Natural killer cell treated with Interleukin-12 subunit alpha and Interleukin-12 subunit beta and Interleukin-15 and Interleukin-18, amount 100 ng/mL, for 72 hours (primary cell): ENCODE measurements around the gene CRABP1. TPM values are rescaled to one million over a fixed set of nuclear protein-coding genes. Genes with fewer than 3 reads are reported as not detected.

ENCODE experiments used
- ATAC-seq, 2 donors: fragments of 150-1000 bp; cut with Tn5 transposase in 1 of 2; sonication (Bioruptor Pico), chemical (Tn5 transposase) in 1 of 2; 2 replicates each; pipeline ENCODE4 v1.10.0; 2021
- DNase-seq: peaks from one replicate; pipeline ENCODE4 v3.0.0; 2022; ENCODE audit warnings: low spot score
- H3K27ac Mint-ChIP-seq, 2 donors: 1 replicate in 1 of 2; 2 replicates in 1 of 2; pipeline ENCODE4 v1.8.0; 2022; ENCODE audit warnings: mixed read lengths in 2 of 2, mild to moderate bottlenecking in 1 of 2, moderate library complexity in 1 of 2
- H3K27me3 Mint-ChIP-seq, 2 donors: 1 replicate in 1 of 2; 2 replicates in 1 of 2; pipeline ENCODE4 v1.8.0; 2022; ENCODE audit warnings: mixed read lengths in 2 of 2
- H3K36me3 Mint-ChIP-seq: one replicate; pipeline ENCODE4 v1.8.0; 2022; ENCODE audit warnings: mixed read lengths
- H3K4me1 Mint-ChIP-seq, 2 donors: 1 replicate in 1 of 2; 2 replicates in 1 of 2; pipeline ENCODE4 v1.8.0; 2022; ENCODE audit warnings: low read depth in 2 of 2, mixed read lengths in 2 of 2, mild to moderate bottlenecking in 1 of 2
- H3K4me3 Mint-ChIP-seq: one replicate; pipeline ENCODE4 v1.8.0; 2022; ENCODE audit warnings: mixed read lengths
- H3K9me3 Mint-ChIP-seq: 2 replicates; pipeline ENCODE4 v1.8.0; 2022; ENCODE audit warnings: mixed read lengths
- total RNA-seq, 2 donors: library from RNA; stranded (reverse); gene quantifications; one replicate each; pipeline ENCODE4 v1.2.3, GENCODE V29; 2022

Gene CRABP1
- total RNA-seq, 2 donors from 2014 or later, result not detected

GRCh38 chr15:78387246-78388037 is 47.3 kb downstream of the CRABP1 start:
- H3K27ac Mint-ChIP-seq, result no peak overlapping the region
- H3K4me1 Mint-ChIP-seq, result no peaks in the 10 kb centered on the region
- no peak overlapping the region for H3K4me3 Mint-ChIP-seq
- peaks cover 32 to 47% of the 10 kb centered on the region in 2 donors for H3K27me3 Mint-ChIP-seq
- DNase-seq (no peak), ATAC-seq (no peak)
- no peaks in the 10 kb centered on the region for H3K36me3 Mint-ChIP-seq
- no peaks in the 10 kb centered on the region for H3K9me3 Mint-ChIP-seq

- no peaks in the 10 kb centered on the region for H3K9me3 Mint-ChIP-seq
- H3K27ac Mint-ChIP-seq, result no peak overlapping the region
- no peaks in the 10 kb centered on the region for H3K36me3 Mint-ChIP-seq
- no peak overlapping the region for H3K4me3 Mint-ChIP-seq
- DNase-seq, result no peak
- no peak for ATAC-seq
- H3K4me1 Mint-ChIP-seq, result no peaks in the 10 kb centered on the region
- peaks cover 30 to 35% of the 10 kb centered on the region in 2 donors for H3K27me3 Mint-ChIP-seq
Observed at GRCh38 chr15:78388865-78389264, 48.7 kb downstream of the CRABP1 start.

- no peak for DNase-seq
- H3K4me3 Mint-ChIP-seq, result no peak overlapping the region
- H3K27ac Mint-ChIP-seq, result no peak overlapping the region
- H3K4me1 Mint-ChIP-seq, result no peaks in the 10 kb centered on the region
- peaks cover 28 to 31% of the 10 kb centered on the region in 2 donors for H3K27me3 Mint-ChIP-seq
- ATAC-seq, result no peak
- H3K9me3 Mint-ChIP-seq, result no peaks in the 10 kb centered on the region
- H3K36me3 Mint-ChIP-seq, result no peaks in the 10 kb centered on the region
Observed at GRCh38 chr15:78389322-78389721, 49.2 kb downstream of the CRABP1 start.

- H3K27me3 Mint-ChIP-seq, result peaks cover 27 to 30% of the 10 kb centered on the region in 2 donors
Observed at GRCh38 chr15:78389738-78390137, 49.6 kb downstream of the CRABP1 start.

GRCh38 chr15:78390242-78390641 is 50.1 kb downstream of the CRABP1 start:
- H3K9me3 Mint-ChIP-seq, result no peaks in the 10 kb centered on the region
- no peak for ATAC-seq

More at GRCh38 chr15:78389738-78390137, 49.6 kb downstream of the CRABP1 start:
- no peaks in the 10 kb centered on the region for H3K4me1 Mint-ChIP-seq
- no peak overlapping the region for H3K4me3 Mint-ChIP-seq
- ATAC-seq (no peak), DNase-seq (no peak)
- H3K27ac Mint-ChIP-seq, result no peak overlapping the region
- no peaks in the 10 kb centered on the region for H3K9me3 Mint-ChIP-seq
- H3K36me3 Mint-ChIP-seq, result no peaks in the 10 kb centered on the region

GRCh38 chr15:78390826-78391225 is 50.7 kb downstream of the CRABP1 start:
- H3K4me3 Mint-ChIP-seq, result no peak overlapping the region
- ATAC-seq, result no peak

More at GRCh38 chr15:78390242-78390641, 50.1 kb downstream of the CRABP1 start:
- Mint-ChIP-seq H3K27ac (no peak overlapping the region), H3K27me3 (peaks cover 22 to 24% of the 10 kb centered on the region in 2 donors), H3K36me3 (no peaks in the 10 kb centered on the region), H3K4me3 (no peak overlapping the region), H3K4me1 (no peaks in the 10 kb centered on the region)
- DNase-seq, result no peak

GRCh38 chr15:78391781-78392180 is 51.6 kb downstream of the CRABP1 start:
- peaks cover 0 to 5% of the 10 kb centered on the region in 2 donors for H3K4me1 Mint-ChIP-seq
- no peaks in the 10 kb centered on the region for H3K9me3 Mint-ChIP-seq
- ATAC-seq (no peak), DNase-seq (no peak)
- peaks cover 10 to 17% of the 10 kb centered on the region in 2 donors for H3K27me3 Mint-ChIP-seq
- H3K27ac Mint-ChIP-seq, result no peak overlapping the region
- H3K36me3 Mint-ChIP-seq, result no peaks in the 10 kb centered on the region
- H3K4me3 Mint-ChIP-seq, result no peak overlapping the region

More at GRCh38 chr15:78390826-78391225, 50.7 kb downstream of the CRABP1 start:
- Mint-ChIP-seq H3K4me1 (no peaks in the 10 kb centered on the region), H3K27me3 (peaks cover 17 to 19% of the 10 kb centered on the region in 2 donors), H3K36me3 (no peaks in the 10 kb centered on the region), H3K9me3 (no peaks in the 10 kb centered on the region), H3K27ac (no peak overlapping the region)
- DNase-seq, result no peak

- H3K27ac Mint-ChIP-seq, result no peak overlapping the region
- H3K4me1 Mint-ChIP-seq, result peaks cover 0 to 9% of the 10 kb centered on the region in 2 donors
- no peak overlapping the region for H3K4me3 Mint-ChIP-seq
- no peaks in the 10 kb centered on the region for H3K36me3 Mint-ChIP-seq
- peak in 1 of 2 donors; percentile 39 for ATAC-seq
- DNase-seq, result no peak
- H3K27me3 Mint-ChIP-seq, result peaks cover 10 to 15% of the 10 kb centered on the region in 2 donors
- no peaks in the 10 kb centered on the region for H3K9me3 Mint-ChIP-seq
Observed at GRCh38 chr15:78392430-78392829, 52.3 kb downstream of the CRABP1 start.

GRCh38 chr15:78393137-78393536 is 53.0 kb downstream of the CRABP1 start:
- Mint-ChIP-seq H3K27ac (no peak overlapping the region), H3K36me3 (no peaks in the 10 kb centered on the region), H3K4me1 (peaks cover 0 to 14% of the 10 kb centered on the region in 2 donors), H3K27me3 (peaks cover 9 to 10% of the 10 kb centered on the region in 2 donors), H3K9me3 (no peaks in the 10 kb centered on the region), H3K4me3 (no peak overlapping the region)
- ATAC-seq (no peak), DNase-seq (no peak)

GRCh38 chr15:78394026-78394425 is 53.9 kb downstream of the CRABP1 start:
- no peak overlapping the region for H3K27ac Mint-ChIP-seq
- DNase-seq (no peak), ATAC-seq (no peak)
- H3K4me3 Mint-ChIP-seq, result no peak overlapping the region
- H3K36me3 Mint-ChIP-seq, result no peaks in the 10 kb centered on the region
- no peaks in the 10 kb centered on the region for H3K9me3 Mint-ChIP-seq
- peaks cover 0 to 15% of the 10 kb centered on the region in 2 donors for H3K4me1 Mint-ChIP-seq
- H3K27me3 Mint-ChIP-seq, result peaks cover 9 to 10% of the 10 kb centered on the region in 2 donors

GRCh38 chr15:78394981-78395616 is 54.9 kb downstream of the CRABP1 start:
- Mint-ChIP-seq H3K27ac (no peak overlapping the region), H3K4me1 (peaks cover 0 to 15% of the 10 kb centered on the region in 2 donors), H3K36me3 (no peaks in the 10 kb centered on the region), H3K27me3 (peaks cover 4 to 7% of the 10 kb centered on the region in 2 donors), H3K4me3 (no peak overlapping the region), H3K9me3 (no peaks in the 10 kb centered on the region)
- ATAC-seq (no peak), DNase-seq (no peak)

GRCh38 chr15:78396186-78396814 is 56.1 kb downstream of the CRABP1 start:
- Mint-ChIP-seq H3K36me3 (no peaks in the 10 kb centered on the region), H3K27me3 (peaks cover 0 to under 1% of the 10 kb centered on the region in 2 donors), H3K4me1 (peaks cover 0 to 15% of the 10 kb centered on the region in 2 donors), H3K9me3 (no peaks in the 10 kb centered on the region), H3K27ac (no peak overlapping the region), H3K4me3 (no peak overlapping the region)
- no peak for ATAC-seq
- DNase-seq, result no peak

- H3K27ac Mint-ChIP-seq, result no peak overlapping the region
- no peak overlapping the region for H3K4me3 Mint-ChIP-seq
- peaks cover 0 to 15% of the 10 kb centered on the region in 2 donors for H3K4me1 Mint-ChIP-seq
- peaks cover 0 to 2% of the 10 kb centered on the region in 2 donors for H3K27me3 Mint-ChIP-seq
- DNase-seq, result no peak
- peak in 1 of 2 donors; percentile 24 for ATAC-seq
- H3K9me3 Mint-ChIP-seq, result no peaks in the 10 kb centered on the region
- no peaks in the 10 kb centered on the region for H3K36me3 Mint-ChIP-seq
Observed at GRCh38 chr15:78396976-78397375, 56.8 kb downstream of the CRABP1 start.

GRCh38 chr15:78397382-78397781 is 57.2 kb downstream of the CRABP1 start:
- Mint-ChIP-seq H3K4me1 (peaks cover 0 to 15% of the 10 kb centered on the region in 2 donors), H3K9me3 (no peaks in the 10 kb centered on the region), H3K27ac (no peak overlapping the region), H3K36me3 (no peaks in the 10 kb centered on the region), H3K27me3 (peaks cover 0 to 6% of the 10 kb centered on the region in 2 donors), H3K4me3 (no peak overlapping the region)
- DNase-seq (no peak), ATAC-seq (peak; percentile 50 to 55)
